GM23338 (cell line): ENCODE measurements around the gene GTF2F1.

Source experiments
- CTCF ChIP-seq, 2 experiments: fragments of 200-600 bp in 1 of 2; sonication (generic) in 1 of 2; conservative IDR thresholded peaks; 2 replicates each; pipeline versions ENCODE4 v1.5.1 to v1.6.1; 2016 to 2017; ENCODE audit warnings: antibody characterized with exemption in 2 of 2, low read depth in 2 of 2, mild to moderate bottlenecking in 2 of 2, moderate library complexity in 1 of 2
- EZH2 ChIP-seq: fragments of 200-600 bp; sonication (generic); IDR thresholded peaks from one replicate; pipeline ENCODE4 v1.8.0; 2017; ENCODE audit warnings: antibody characterized with exemption, mild to moderate bottlenecking, low read depth; ENCODE audit not compliant: unreplicated experiment

GRCh38 chr19:6415591-6416190 is 22.7 kb upstream of the GTF2F1 start:
- TF ChIP-seq CTCF (conservative IDR thresholded peaks at IDR 0.05; ENCODE audit: low read depth in 2 of 2) (no peak), EZH2 (no peak)
